Measurements from ENCODE around the gene ELL3.

Gene ELL3

DNA sequence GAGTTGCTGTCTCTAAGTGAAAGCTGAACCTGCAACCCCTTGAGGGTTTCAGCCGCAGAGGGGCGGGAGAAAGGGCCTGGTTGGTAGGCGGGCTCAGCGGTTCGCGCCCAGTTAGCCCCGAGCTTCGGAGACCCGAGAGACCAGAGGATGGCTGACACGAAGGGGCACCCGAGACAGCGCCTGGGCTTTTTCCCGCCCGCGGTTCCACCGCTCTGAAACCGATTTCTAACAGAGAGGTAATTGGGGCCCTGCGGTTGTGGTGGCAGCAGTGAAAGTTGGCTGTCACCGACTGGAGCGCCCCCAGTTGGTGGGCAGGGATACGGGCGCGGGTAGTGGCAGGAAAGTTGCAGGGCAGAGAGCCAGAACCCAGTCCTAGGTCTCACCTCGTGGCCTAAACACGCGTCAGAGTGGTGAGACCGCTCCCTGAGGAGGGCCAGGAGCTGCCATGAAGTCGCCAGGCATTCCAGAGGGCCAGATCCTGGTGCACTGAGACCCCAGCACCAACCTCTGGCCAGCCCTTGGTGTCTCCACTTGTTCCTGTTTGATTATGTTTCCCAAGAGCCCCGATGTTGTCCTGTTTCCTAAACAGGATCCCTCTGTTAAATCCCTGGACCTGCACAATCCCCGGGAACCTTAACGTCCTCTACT is 625 bp upstream of the ELL3 start:
- TF ChIP-seq, protein P1, sequence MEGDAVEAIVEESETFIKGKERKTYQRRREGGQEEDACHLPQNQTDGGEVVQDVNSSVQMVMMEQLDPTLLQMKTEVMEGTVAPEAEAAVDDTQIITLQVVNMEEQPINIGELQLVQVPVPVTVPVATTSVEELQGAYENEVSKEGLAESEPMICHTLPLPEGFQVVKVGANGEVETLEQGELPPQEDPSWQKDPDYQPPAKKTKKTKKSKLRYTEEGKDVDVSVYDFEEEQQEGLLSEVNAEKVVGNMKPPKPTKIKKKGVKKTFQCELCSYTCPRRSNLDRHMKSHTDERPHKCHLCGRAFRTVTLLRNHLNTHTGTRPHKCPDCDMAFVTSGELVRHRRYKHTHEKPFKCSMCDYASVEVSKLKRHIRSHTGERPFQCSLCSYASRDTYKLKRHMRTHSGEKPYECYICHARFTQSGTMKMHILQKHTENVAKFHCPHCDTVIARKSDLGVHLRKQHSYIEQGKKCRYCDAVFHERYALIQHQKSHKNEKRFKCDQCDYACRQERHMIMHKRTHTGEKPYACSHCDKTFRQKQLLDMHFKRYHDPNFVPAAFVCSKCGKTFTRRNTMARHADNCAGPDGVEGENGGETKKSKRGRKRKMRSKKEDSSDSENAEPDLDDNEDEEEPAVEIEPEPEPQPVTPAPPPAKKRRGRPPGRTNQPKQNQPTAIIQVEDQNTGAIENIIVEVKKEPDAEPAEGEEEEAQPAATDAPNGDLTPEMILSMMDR (IDR thresholded peaks at IDR 0.05): peak; percentile 62
- Histone ChIP-seq H3K4me1 (ENCODE audit: control insufficient read depth in 1 of 2, insufficient read depth in 1 of 2, low read depth in 1 of 2, low read length in 1 of 2) (peaks cover 16 to 23% of the 10 kb centered on the region in 2 experiments), H3K9me3 (no peaks in the 10 kb centered on the region), H3K27ac (peak overlapping the region; percentile 79), H3K36me3 (peaks cover 10% of the 10 kb centered on the region), H3K27me3 (no peaks in the 10 kb centered on the region), H3K4me3 (ENCODE audit: low read depth in 1 of 2, low read length in 1 of 2) (peak overlapping the region; percentile 76 to 93)

DNA sequence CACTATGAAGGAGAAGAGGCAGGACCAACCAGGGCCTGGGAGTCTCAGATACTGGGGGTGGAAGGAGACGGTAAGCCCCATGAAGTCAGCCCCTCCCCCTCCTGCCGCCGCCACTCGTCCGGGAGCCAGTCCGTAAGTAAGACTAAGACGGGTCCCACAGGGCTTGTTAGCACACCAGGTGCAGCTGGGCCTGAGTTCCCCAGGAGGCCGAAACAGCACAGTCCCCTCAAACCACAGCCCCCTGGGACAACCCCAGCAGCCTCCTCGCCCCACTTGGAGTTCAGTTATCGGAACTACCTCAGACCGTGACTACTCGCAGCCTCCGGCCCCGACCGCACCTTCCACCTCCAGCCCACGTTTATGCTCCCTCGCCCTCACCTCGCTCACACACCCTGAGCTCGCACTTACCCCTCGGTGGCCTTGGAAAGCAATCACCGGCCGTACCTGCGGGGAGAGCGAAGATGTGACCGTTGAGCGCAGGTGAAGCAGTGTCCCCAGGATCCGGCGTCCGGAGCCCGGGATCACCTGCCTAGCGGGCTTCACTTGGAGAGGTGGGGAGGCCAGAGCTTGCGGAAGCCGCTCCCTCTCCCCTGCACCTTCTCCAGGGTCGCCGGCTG is 557 bp downstream of the ELL3 start:
- peaks cover 22% of the 10 kb centered on the region for H3K36me3 ChIP-seq
- peak overlapping the region; percentile 76 to 93 for H3K4me3 ChIP-seq (ENCODE audit: low read depth in 1 of 2, low read length in 1 of 2)
- H3K27ac ChIP-seq: peak overlapping the region; percentile 79
- no peaks in the 10 kb centered on the region for H3K27me3 ChIP-seq
- H3K9me3 ChIP-seq: no peaks in the 10 kb centered on the region
- peaks cover 16 to 23% of the 10 kb centered on the region in 2 experiments for H3K4me1 ChIP-seq (ENCODE audit: control insufficient read depth in 1 of 2, insufficient read depth in 1 of 2, low read depth in 1 of 2, low read length in 1 of 2)
- TF ChIP-seq, protein P1 (IDR thresholded peaks at IDR 0.05): no peak

DNA sequence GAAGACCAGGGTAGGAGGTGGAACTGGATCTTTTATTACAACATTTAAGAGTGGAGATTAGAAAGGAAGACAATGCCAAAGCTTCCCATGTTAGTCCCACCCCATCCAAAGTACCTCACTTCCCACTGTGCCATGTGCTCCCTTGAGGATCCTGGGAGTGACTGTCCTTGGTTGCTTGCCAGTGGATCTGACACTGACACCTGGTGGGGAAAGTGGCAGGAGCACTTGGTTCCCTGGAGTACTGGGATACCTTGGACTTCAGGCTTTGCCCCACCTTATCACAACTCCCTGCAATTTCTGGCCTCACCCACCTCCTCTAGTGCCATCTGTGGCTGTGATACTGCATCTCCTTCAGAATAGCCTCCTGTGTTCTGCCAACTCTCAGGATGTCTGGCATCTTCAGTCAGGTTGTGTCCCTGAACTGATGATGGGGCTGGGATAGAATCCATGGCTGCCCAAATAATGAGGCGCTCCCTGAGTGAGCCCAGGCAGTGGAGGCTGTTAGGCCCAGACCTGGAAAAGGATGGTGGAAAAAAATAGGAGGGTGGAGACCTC is 1.3 kb downstream of the ELL3 start:
- H3K4me3 ChIP-seq (ENCODE audit: low read depth in 1 of 2, low read length in 1 of 2): no peak overlapping the region
- no peaks in the 10 kb centered on the region for H3K27me3 ChIP-seq
- peaks cover 16 to 23% of the 10 kb centered on the region in 2 experiments for H3K4me1 ChIP-seq (ENCODE audit: control insufficient read depth in 1 of 2, insufficient read depth in 1 of 2, low read depth in 1 of 2, low read length in 1 of 2)
- H3K9me3 ChIP-seq: no peaks in the 10 kb centered on the region
- peaks cover 29% of the 10 kb centered on the region for H3K36me3 ChIP-seq
- TF ChIP-seq, protein P1 (IDR thresholded peaks at IDR 0.05): no peak
- H3K27ac ChIP-seq: no peak overlapping the region

DNA sequence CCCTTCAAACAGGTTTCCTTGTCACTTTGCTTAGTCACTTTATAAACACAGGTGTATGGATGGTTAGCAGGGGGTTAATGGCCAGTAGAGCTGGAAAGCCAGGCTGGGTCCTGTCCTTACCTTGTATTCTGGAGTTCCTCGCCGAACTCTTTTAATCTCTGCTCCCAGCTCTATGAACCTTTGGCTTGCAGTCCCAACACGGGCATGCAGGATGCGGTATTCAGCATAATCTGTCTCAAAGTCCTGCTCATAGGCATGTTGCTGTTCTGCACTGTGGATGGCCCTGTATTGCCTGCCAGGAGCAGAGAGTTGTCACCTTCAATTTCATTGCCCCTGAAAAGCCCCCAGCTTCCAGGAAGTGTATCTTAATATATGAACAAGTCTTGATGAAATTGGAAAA is 2.7 kb downstream of the ELL3 start:
- peaks cover 36% of the 10 kb centered on the region for H3K36me3 ChIP-seq
- no peak overlapping the region for H3K27ac ChIP-seq

DNA sequence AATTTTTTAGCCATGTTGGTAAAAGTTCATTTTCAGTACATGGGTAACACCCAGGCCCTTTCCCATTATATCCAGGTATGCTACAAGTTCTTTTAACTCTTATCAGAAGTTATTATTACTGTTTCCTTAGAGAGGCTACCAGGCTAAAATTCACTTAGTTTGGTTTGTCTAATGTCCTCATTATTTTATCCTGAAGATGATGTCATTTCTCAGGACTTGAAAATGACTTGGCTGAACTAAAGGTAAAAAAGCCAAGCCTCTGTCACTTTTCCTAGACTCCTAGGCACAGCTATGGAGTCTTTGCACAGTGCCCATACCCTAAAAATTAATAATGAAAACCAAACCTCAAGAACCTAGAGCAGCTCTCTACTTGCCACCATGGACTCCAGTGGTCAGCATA is 4.1 kb downstream of the ELL3 start:
- Histone ChIP-seq H3K27ac (no peak overlapping the region), H3K27me3 (no peaks in the 10 kb centered on the region)

More for the DNA sequence above, 2.7 kb downstream of the ELL3 start:
- TF ChIP-seq, protein P1 (IDR thresholded peaks at IDR 0.05): no peak
- no peaks in the 10 kb centered on the region for H3K27me3 ChIP-seq
- peaks cover 16 to 23% of the 10 kb centered on the region in 2 experiments for H3K4me1 ChIP-seq (ENCODE audit: control insufficient read depth in 1 of 2, insufficient read depth in 1 of 2, low read depth in 1 of 2, low read length in 1 of 2)
- no peak overlapping the region for H3K4me3 ChIP-seq (ENCODE audit: low read depth in 1 of 2, low read length in 1 of 2)
- H3K9me3 ChIP-seq: no peaks in the 10 kb centered on the region

More for the DNA sequence above, 4.1 kb downstream of the ELL3 start:
- no peak overlapping the region for H3K4me3 ChIP-seq (ENCODE audit: low read depth in 1 of 2, low read length in 1 of 2)
- TF ChIP-seq, protein P1 (IDR thresholded peaks at IDR 0.05): no peak
- H3K4me1 ChIP-seq (ENCODE audit: control insufficient read depth in 1 of 2, insufficient read depth in 1 of 2, low read depth in 1 of 2, low read length in 1 of 2): peaks cover 10 to 16% of the 10 kb centered on the region in 2 experiments
- no peaks in the 10 kb centered on the region for H3K9me3 ChIP-seq
- peaks cover 50% of the 10 kb centered on the region for H3K36me3 ChIP-seq

All from neutrophil (primary cell).